ENCODE measurements around the gene CBFA2T2. TPM values are rescaled to one million over a fixed set of nuclear protein-coding genes. Genes with fewer than 3 reads are reported as not detected.

Gene CBFA2T2
- total RNA-seq, 1 experiment from 2014 or later = 13.1 TPM

- no peak for TF ChIP-seq CTCF (conservative IDR thresholded peaks at IDR 0.05; ENCODE audit: low read depth, low read length)
- TF ChIP-seq EZH2 (IDR thresholded peaks at IDR 0.05; ENCODE audit: borderline replicate concordance, low read depth, low read length, poor library complexity, severe bottlenecking) = no peak
- CTCF ChIA-PET = no interaction called here
- DNase-seq (ENCODE audit: low spot score) = no peak
- no peak overlapping the region for H3K4me3 ChIP-seq (ENCODE audit: low read depth, low read length, poor library complexity, severe bottlenecking)
- intact Hi-C loops (cut with micrococcal nuclease; ENCODE audit: unreplicated experiment) = no loop called here
- no peaks in the 10 kb centered on the region for H3K4me1 ChIP-seq (ENCODE audit: insufficient read depth, low read length, poor library complexity, severe bottlenecking)
- H3K27ac ChIP-seq (ENCODE audit: low read depth, low read length, poor library complexity, severe bottlenecking) = no peak overlapping the region
- no peaks in the 10 kb centered on the region for H3K27me3 ChIP-seq (replicated peaks; ENCODE audit: insufficient read depth, low read depth, low read length, poor library complexity)
- H3K9me3 ChIP-seq (ENCODE audit: low read depth, low read length, poor library complexity, severe bottlenecking) = no peaks in the 10 kb centered on the region
- H3K36me3 ChIP-seq (ENCODE audit: insufficient read depth, low read length, poor library complexity, severe bottlenecking) = peaks cover 5% of the 10 kb centered on the region
- POLR2A ChIA-PET (ENCODE audit: low non-redundant PET) = no interaction called here
- no TSS peak for BruUV-seq (replicated peaks)
These were observed 160.3 kb downstream of the CBFA2T2 start for GRCh38 chr20:33650111-33650752.

- BruUV-seq (replicated peaks) = no TSS peak
- no peak for DNase-seq (ENCODE audit: low spot score)
- ChIA-PET POLR2A (ENCODE audit: low non-redundant PET) (no interaction called here), CTCF (no interaction called here)
- H3K27ac ChIP-seq (ENCODE audit: low read depth, low read length, poor library complexity, severe bottlenecking) = no peak overlapping the region
- no peaks in the 10 kb centered on the region for H3K36me3 ChIP-seq (ENCODE audit: insufficient read depth, low read length, poor library complexity, severe bottlenecking)
- no peaks in the 10 kb centered on the region for H3K9me3 ChIP-seq (ENCODE audit: low read depth, low read length, poor library complexity, severe bottlenecking)
- no peaks in the 10 kb centered on the region for H3K4me1 ChIP-seq (ENCODE audit: insufficient read depth, low read length, poor library complexity, severe bottlenecking)
- H3K4me3 ChIP-seq (ENCODE audit: low read depth, low read length, poor library complexity, severe bottlenecking) = no peak overlapping the region
- TF ChIP-seq EZH2 (IDR thresholded peaks at IDR 0.05; ENCODE audit: borderline replicate concordance, low read depth, low read length, poor library complexity, severe bottlenecking) = no peak
- no peak for TF ChIP-seq CTCF (conservative IDR thresholded peaks at IDR 0.05; ENCODE audit: low read depth, low read length)
- intact Hi-C loops (cut with micrococcal nuclease; ENCODE audit: unreplicated experiment) = no loop called here
- H3K27me3 ChIP-seq (replicated peaks; ENCODE audit: insufficient read depth, low read depth, low read length, poor library complexity) = no peaks in the 10 kb centered on the region
These were observed 161.1 kb downstream of the CBFA2T2 start for GRCh38 chr20:33650753-33651561.

DNA sequence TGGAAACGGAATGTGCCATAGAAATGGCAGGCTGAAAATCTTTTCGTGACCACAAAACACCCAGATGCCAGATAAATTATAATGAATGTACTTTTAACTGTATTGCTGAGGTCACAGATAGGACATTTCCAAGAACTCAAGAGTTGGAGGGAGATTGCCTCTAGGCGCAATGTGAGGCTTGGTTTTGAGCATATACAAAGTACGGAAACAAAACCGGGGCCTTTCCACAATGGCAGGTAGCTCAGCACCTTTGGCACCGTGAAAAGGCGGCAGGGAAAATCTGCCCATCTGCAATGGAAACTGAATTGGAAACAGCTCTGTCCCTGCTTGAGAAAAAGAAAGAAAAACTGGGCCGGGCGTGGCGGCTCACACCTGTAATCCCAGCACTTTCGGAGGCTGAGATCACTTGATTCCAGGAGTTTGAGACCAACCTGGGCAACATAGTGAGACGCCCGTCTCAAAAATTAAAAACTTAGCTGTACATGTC is 161.7 kb downstream of the CBFA2T2 start:
- ChIA-PET POLR2A (ENCODE audit: low non-redundant PET) (no interaction called here), CTCF (interaction anchor here (0.6 kb wide), 1 partner anchor 12 kb away, joined by 3 read pairs; no protein-coding TSS in a partner anchor)
- no peaks in the 10 kb centered on the region for H3K36me3 ChIP-seq (ENCODE audit: insufficient read depth, low read length, poor library complexity, severe bottlenecking)
- H3K4me3 ChIP-seq (ENCODE audit: low read depth, low read length, poor library complexity, severe bottlenecking) = no peak overlapping the region
- H3K9me3 ChIP-seq (ENCODE audit: low read depth, low read length, poor library complexity, severe bottlenecking) = no peaks in the 10 kb centered on the region
- H3K27me3 ChIP-seq (replicated peaks; ENCODE audit: insufficient read depth, low read depth, low read length, poor library complexity) = no peaks in the 10 kb centered on the region
- BruUV-seq (replicated peaks) = no TSS peak
- TF ChIP-seq CTCF (conservative IDR thresholded peaks at IDR 0.05; ENCODE audit: low read depth, low read length) (no peak), EZH2 (IDR thresholded peaks at IDR 0.05; ENCODE audit: borderline replicate concordance, low read depth, low read length, poor library complexity, severe bottlenecking) (no peak)
- no peak for DNase-seq (ENCODE audit: low spot score)
- intact Hi-C loops (cut with micrococcal nuclease; ENCODE audit: unreplicated experiment) = loop anchor here (2.0 kb wide), 1 partner anchor 195 kb away; no protein-coding TSS in a partner anchor
- H3K4me1 ChIP-seq (ENCODE audit: insufficient read depth, low read length, poor library complexity, severe bottlenecking) = no peaks in the 10 kb centered on the region
- H3K27ac ChIP-seq (ENCODE audit: low read depth, low read length, poor library complexity, severe bottlenecking) = no peak overlapping the region

All from A673 (cell line).